HepG2 (cell line): ENCODE data around the gene SLC25A20. TPM values are rescaled to one million over a fixed set of nuclear protein-coding genes. Genes with fewer than 3 reads are reported as not detected.

ENCODE experiments used
- BRD4 ChIP-seq: sonication (generic); formaldehyde crosslinking; IDR thresholded peaks from 2 replicates; pipeline ENCODE4 v1.4.0; 2020; ENCODE audit warnings: missing genetic modification reagents
- CAMTA2 ChIP-seq: sonication (generic); formaldehyde crosslinking; IDR thresholded peaks from 2 replicates; pipeline ENCODE4 v1.4.0; 2020; ENCODE audit warnings: mild to moderate bottlenecking, missing genetic modification reagents, borderline replicate concordance
- CEBPB ChIP-seq: IDR thresholded peaks from 2 replicates; pipeline ENCODE4 v1.6.1; 2011; ENCODE audit warnings: low read depth, low read length, improper control_type of control experiment, borderline replicate concordance
- HDAC2 ChIP-seq: sonication (generic); formaldehyde crosslinking; IDR thresholded peaks from 2 replicates; pipeline ENCODE4 v1.4.0; 2020; ENCODE audit warnings: missing genetic modification reagents
- HNRNPH1 ChIP-seq: fragments of 200-400 bp; formaldehyde crosslinking; optimal IDR thresholded peaks from 2 replicates; pipeline ENCODE3; 2017; ENCODE audit warnings: mild to moderate bottlenecking, low read depth, low read length
- LCORL ChIP-seq, 2 experiments: fragments of 450-650 bp in 1 of 2; sonication (generic) in 1 of 2; formaldehyde crosslinking in 1 of 2; IDR thresholded peaks; 2 replicates each; pipeline versions ENCODE4 v1.5.0 to v1.6.1; 2017 to 2020; ENCODE audit warnings: antibody characterized with exemption in 1 of 2, missing genetic modification reagents in 1 of 2
- MATR3 ChIP-seq: sonication (generic); formaldehyde crosslinking; IDR thresholded peaks from 2 replicates; pipeline ENCODE4 v1.4.0; 2020; ENCODE audit warnings: missing genetic modification reagents
- MIER3 ChIP-seq: IDR thresholded peaks from 2 replicates; pipeline ENCODE4 v1.6.1; 2016; ENCODE audit warnings: missing compliant biosample characterization, borderline replicate concordance
- MYPOP ChIP-seq: sonication (generic); formaldehyde crosslinking; IDR thresholded peaks from 2 replicates; pipeline ENCODE4 v1.8.1; 2023; ENCODE audit warnings: mild to moderate bottlenecking, moderate library complexity, missing genetic modification reagents
- NR2F6 ChIP-seq, 2 experiments: IDR thresholded peaks; 2 replicates each; pipeline ENCODE4 v1.6.1; 2016; ENCODE audit warnings: antibody characterized with exemption in 1 of 2, mild to moderate bottlenecking in 1 of 2
- SIN3B ChIP-seq: fragments of 150-350 bp; IDR thresholded peaks from 2 replicates; pipeline ENCODE4 v1.6.1; 2014; ENCODE audit warnings: low read length
- SIX1 ChIP-seq: sonication (generic); formaldehyde crosslinking; IDR thresholded peaks from 2 replicates; pipeline ENCODE4 v1.4.0; 2020; ENCODE audit warnings: missing genetic modification reagents, borderline replicate concordance
- TAF1 ChIP-seq: sonication (generic); formaldehyde crosslinking; IDR thresholded peaks from 2 replicates; pipeline ENCODE4 v1.4.0; 2020; ENCODE audit warnings: missing genetic modification reagents
- TARDBP ChIP-seq: sonication (generic); formaldehyde crosslinking; IDR thresholded peaks from 2 replicates; pipeline ENCODE4 v1.8.0; 2022; ENCODE audit warnings: mild to moderate bottlenecking, missing genetic modification reagents
- TOE1 ChIP-seq: sonication (generic); formaldehyde crosslinking; IDR thresholded peaks from 2 replicates; pipeline ENCODE4 v1.4.0; 2020; ENCODE audit warnings: mild to moderate bottlenecking, missing genetic modification reagents
- ZBTB26 ChIP-seq: IDR thresholded peaks from 2 replicates; pipeline ENCODE4 v1.6.1; 2016; ENCODE audit warnings: missing compliant biosample characterization, missing genetic modification reagents, borderline replicate concordance
- ZBTB4 ChIP-seq: sonication (generic); formaldehyde crosslinking; IDR thresholded peaks from 2 replicates; pipeline ENCODE4 v1.4.0; 2020; ENCODE audit warnings: missing genetic modification reagents, mild to moderate bottlenecking, borderline replicate concordance
- ZGPAT ChIP-seq: IDR thresholded peaks from 2 replicates; pipeline ENCODE4 v1.6.1; 2016; ENCODE audit warnings: mild to moderate bottlenecking
- ZNF138 ChIP-seq: sonication (generic); formaldehyde crosslinking; IDR thresholded peaks from 2 replicates; pipeline ENCODE4 v1.5.0; 2020; ENCODE audit warnings: mild to moderate bottlenecking, low read depth, missing genetic modification reagents
- ZNF180 ChIP-seq: sonication (generic); formaldehyde crosslinking; IDR thresholded peaks from 2 replicates; pipeline ENCODE4 v1.4.0; 2020; ENCODE audit warnings: low read depth, missing genetic modification reagents, borderline replicate concordance
- ZNF543 ChIP-seq: sonication (generic); formaldehyde crosslinking; IDR thresholded peaks from 2 replicates; pipeline ENCODE4 v1.4.0; 2020; ENCODE audit warnings: mild to moderate bottlenecking, missing genetic modification reagents
- ZNF576 ChIP-seq: sonication (generic); formaldehyde crosslinking; IDR thresholded peaks from 2 replicates; pipeline ENCODE4 v1.4.0; 2020; ENCODE audit warnings: mild to moderate bottlenecking, missing genetic modification reagents
- ZNF720 ChIP-seq: sonication (generic); formaldehyde crosslinking; IDR thresholded peaks from 2 replicates; pipeline ENCODE4 v1.4.0; 2020; ENCODE audit warnings: missing genetic modification reagents
- ZNF850 ChIP-seq: sonication (generic); formaldehyde crosslinking; conservative IDR thresholded peaks from 2 replicates; pipeline ENCODE4 v1.9.0; 2021; ENCODE audit warnings: mild to moderate bottlenecking, missing genetic modification reagents
- ZSCAN25 ChIP-seq: sonication (generic); formaldehyde crosslinking; IDR thresholded peaks from 2 replicates; pipeline ENCODE4 v1.8.0; 2022; ENCODE audit warnings: mild to moderate bottlenecking, missing genetic modification reagents
- polyA plus RNA-seq, 8 experiments: library from polyadenylated mRNA; depleted of rRNA in 3 of 8; stranded (reverse) in 7 of 8; unstranded in 1 of 8; fragments of >200 nt; fragmentation: Illumina TruSeq in 4 of 8; extraction: Trizol in 4 of 8; gene quantifications; 2 replicates each; pipeline versions ENCODE4 v1.2.1 to v1.2.3, GENCODE V29; 2011 to 2016; ENCODE audit warnings: low read depth in 4 of 8, missing spikeins in 1 of 8, mixed read lengths in 1 of 8; ENCODE audit not compliant: insufficient read depth in 1 of 8
- total RNA-seq, 5 experiments: library from RNA; depleted of rRNA; stranded (reverse); fragments of >200 nt; fragmentation: Illumina TruSeq; extraction: Trizol; gene quantifications; 2 replicates each; pipeline ENCODE4 v1.2.3, GENCODE V29; 2016; ENCODE audit warnings: low read depth in 1 of 5

SLC25A20 gene
- total and polyA plus RNA-seq, 2 of the 13 experiments (the other 11 are each of a cell fraction or from before 2014, with no cell fraction given), result 21.1 to 26.6 TPM

GRCh38 chr3:48896936-48897335 is 1.7 kb downstream of the SLC25A20 start (continued):
- TF ChIP-seq TAF1 (CRISPR knock-in tag) (no peak), ZGPAT (no peak), SIX1 (CRISPR knock-in tag) (no peak), CAMTA2 (CRISPR knock-in tag) (no peak), HNRNPH1 (no peak), TARDBP (CRISPR knock-in tag) (peak; percentile 40; the same call in 1 of the 2 replicates), ZNF180 (CRISPR knock-in tag) (no peak), ZNF720 (no peak), SIN3B (no peak), CEBPB (peak; percentile 18; the same call in 1 of the 2 replicates), BRD4 (CRISPR knock-in tag) (no peak), ZSCAN25 (CRISPR knock-in tag) (no peak), MIER3 (0 out of 2 replicates have a peak, but pooled peaks have one; percentile 6), LCORL (IDR thresholded peaks at IDR 0.05) (no peak), LCORL (CRISPR knock-in tag; IDR thresholded peaks at IDR 0.05) (no peak), MYPOP (no peak), ZBTB26 (no peak), ZNF543 (CRISPR knock-in tag) (no peak), HDAC2 (CRISPR knock-in tag) (peak; percentile 5; the same call in 1 of the 2 replicates), ZBTB4 (CRISPR knock-in tag) (no peak), ZNF576 (CRISPR knock-in tag) (no peak), ZNF850 (no peak), ZNF138 (no peak), TOE1 (CRISPR knock-in tag) (no peak), NR2F6 (IDR thresholded peaks at IDR 0.05) (peak; percentile 73), NR2F6 (CRISPR knock-in tag; IDR thresholded peaks at IDR 0.05) (0 out of 2 replicates have a peak, but pooled peaks have one; percentile 4), MATR3 (CRISPR knock-in tag) (no peak)
